H1 (cell line): ENCODE results near the gene ARID4B. TPM values are rescaled to one million over a fixed set of nuclear protein-coding genes. Genes with fewer than 3 reads are reported as not detected.

Source experiments
- CTCF ChIA-PET: fragments of 300-600 bp; sonication (Branson Sonifier 250); formaldehyde crosslinking; loops from one replicate; lab custom pipeline; 2021; ENCODE audit not compliant: partially characterized antibody; lab: Charles Lee
- POLR2A ChIA-PET: fragments of 300-600 bp; sonication (Branson Sonifier 250); formaldehyde crosslinking; loops from one replicate; lab custom pipeline; 2021; ENCODE audit warnings: inconsistent platforms; ENCODE audit not compliant: partially characterized antibody; lab: Charles Lee
- DNase-seq, 2 experiments: peaks; one replicate each; pipeline versions ENCODE4 v3.0.0 to v3.0.0-alpha.2; 2010 to 2022; ENCODE audit warnings: low spot score in 2 of 2, low read depth in 1 of 2, mixed read lengths in 1 of 2
- FAIRE-seq: peaks from 2 replicates; lab custom pipeline; 2011; peaks lifted over from hg19 to GRCh38; lab: Jason Lieb, UNC
- H2AFZ ChIP-seq: 2 replicates; pipeline ENCODE4 v1.8.1; 2012; ENCODE audit warnings: low read length, inconsistent platforms
- H2AK5ac ChIP-seq: 2 replicates; pipeline ENCODE4 v1.6.1; 2013; ENCODE audit warnings: low read depth, low read length
- H2BK120ac ChIP-seq: replicated peaks from 2 replicates; pipeline ENCODE3; 2013; ENCODE audit warnings: low read depth, low read length, inconsistent platforms
- H2BK12ac ChIP-seq: 2 replicates; pipeline ENCODE4 v1.6.1; 2013; ENCODE audit warnings: low read depth, low read length
- H2BK15ac ChIP-seq: 2 replicates; pipeline ENCODE4 v1.6.1; 2013; ENCODE audit warnings: low read length
- H2BK20ac ChIP-seq: 2 replicates; pipeline ENCODE4 v1.6.1; 2013; ENCODE audit warnings: low read length
- H2BK5ac ChIP-seq: 2 replicates; pipeline ENCODE4 v1.6.1; 2013; ENCODE audit warnings: low read depth, low read length
- H3K14ac ChIP-seq: 2 replicates; pipeline ENCODE4 v1.6.1; 2013; ENCODE audit warnings: inconsistent platforms; ENCODE audit not compliant: insufficient read length
- H3K18ac ChIP-seq: 2 replicates; pipeline ENCODE4 v1.6.1; 2013; ENCODE audit warnings: low read length; ENCODE audit errors: extremely low read depth
- H3K23ac ChIP-seq: 2 replicates; pipeline ENCODE4 v1.6.1; 2013; ENCODE audit warnings: inconsistent platforms; ENCODE audit not compliant: insufficient read length
- H3K23me2 ChIP-seq: 2 replicates; pipeline ENCODE4 v1.6.1; 2013; ENCODE audit warnings: low read depth, low read length
- H3K27ac ChIP-seq: 2 replicates; pipeline ENCODE4 v1.6.1; 2011; ENCODE audit warnings: low read depth, low read length, inconsistent platforms
- H3K27me3 ChIP-seq, 4 experiments: replicated peaks in 1 of 4; 1 replicate in 1 of 4; 2 replicates in 3 of 4; pipeline versions ENCODE4 v1.6.1 to v1.8.1; 2011 to 2013; ENCODE audit warnings: low read length in 3 of 4, mild to moderate bottlenecking in 3 of 4, inconsistent platforms in 2 of 4, mixed read lengths in 2 of 4, moderate library complexity in 1 of 4; ENCODE audit not compliant: control insufficient read depth in 3 of 4, insufficient read depth in 3 of 4; ENCODE audit errors: extremely low read depth in 1 of 4
- H3K36me3 ChIP-seq, 4 experiments: 2 replicates each; pipeline versions ENCODE4 v1.6.1 to v1.8.1; 2011 to 2013; ENCODE audit warnings: mild to moderate bottlenecking in 4 of 4, low read length in 3 of 4, moderate library complexity in 2 of 4, control low read depth in 1 of 4, inconsistent platforms in 1 of 4; ENCODE audit not compliant: insufficient read depth in 4 of 4, control insufficient read depth in 2 of 4
- H3K4ac ChIP-seq: replicated peaks from 2 replicates; pipeline ENCODE3; 2013; ENCODE audit warnings: low read length, low read depth, mixed read lengths, inconsistent platforms; ENCODE audit not compliant: insufficient read length
- H3K4me1 ChIP-seq, 4 experiments: replicated peaks in 1 of 4; 1 replicate in 1 of 4; 2 replicates in 3 of 4; pipeline versions ENCODE4 v1.6.1 to v1.8.1; 2011 to 2013; ENCODE audit warnings: low read length in 3 of 4, inconsistent platforms in 2 of 4, mixed read lengths in 1 of 4; ENCODE audit not compliant: insufficient read depth in 4 of 4, control insufficient read depth in 3 of 4
- H3K4me2 ChIP-seq, 2 experiments: 2 replicates each; pipeline versions ENCODE4 v1.6.1 to v1.8.1; 2011 to 2013; ENCODE audit warnings: low read depth in 2 of 2, low read length in 2 of 2, control low read depth in 1 of 2, inconsistent platforms in 1 of 2, mild to moderate bottlenecking in 1 of 2; ENCODE audit not compliant: insufficient read depth in 1 of 2
- H3K4me3 ChIP-seq, 4 experiments: fragments of 200-600, 300-600 bp in 1 of 4; sonication (generic), shearing (Covaris generic), sonication (Bioruptor Twin) in 1 of 4; 2 replicates each; pipeline versions ENCODE4 v1.5.1 to v1.8.1; 2011 to 2016; ENCODE audit warnings: low read length in 4 of 4, low read depth in 3 of 4, control low read depth in 2 of 4, inconsistent platforms in 2 of 4, mild to moderate bottlenecking in 2 of 4, mixed read lengths in 1 of 4, moderate library complexity in 1 of 4; ENCODE audit not compliant: insufficient read depth in 2 of 4; ENCODE audit errors: extremely low read depth in 1 of 4
- H3K56ac ChIP-seq: replicated peaks from 2 replicates; pipeline ENCODE3; 2013; ENCODE audit warnings: low read depth, mild to moderate bottlenecking, mixed read lengths, low read length, inconsistent platforms; ENCODE audit not compliant: insufficient read length
- H3K79me1 ChIP-seq: 2 replicates; pipeline ENCODE4 v1.6.1; 2013; ENCODE audit warnings: low read depth, low read length, control low read depth
- H3K79me2 ChIP-seq, 2 experiments: 2 replicates each; pipeline versions ENCODE4 v1.6.1 to v1.8.1; 2012 to 2013; ENCODE audit warnings: low read length in 2 of 2, mild to moderate bottlenecking in 2 of 2, inconsistent platforms in 1 of 2; ENCODE audit not compliant: insufficient read depth in 2 of 2, control insufficient read depth in 1 of 2
- H3K9ac ChIP-seq, 4 experiments: replicated peaks in 1 of 4; 1 replicate in 1 of 4; 2 replicates in 3 of 4; pipeline versions ENCODE4 v1.6.1 to v1.8.1; 2011 to 2013; ENCODE audit warnings: low read depth in 3 of 4, low read length in 3 of 4, control low read depth in 2 of 4, mild to moderate bottlenecking in 2 of 4, moderate library complexity in 2 of 4, inconsistent platforms in 1 of 4; ENCODE audit errors: extremely low read depth in 1 of 4
- H3K9me3 ChIP-seq, 2 experiments: 2 replicates each; pipeline versions ENCODE4 v1.6.1 to v1.8.1; 2012 to 2013; ENCODE audit warnings: mild to moderate bottlenecking in 2 of 2, moderate library complexity in 2 of 2, control low read depth in 1 of 2, inconsistent platforms in 1 of 2, low read depth in 1 of 2, low read length in 1 of 2, mixed read lengths in 1 of 2; ENCODE audit not compliant: insufficient read depth in 2 of 2
- H4K20me1 ChIP-seq, 2 experiments: replicated peaks in 1 of 2; 2 replicates each; pipeline versions ENCODE3 to v1.8.1; 2011 to 2013; ENCODE audit warnings: inconsistent platforms in 2 of 2, low read length in 2 of 2, mild to moderate bottlenecking in 1 of 2; ENCODE audit not compliant: insufficient read depth in 2 of 2, control insufficient read depth in 1 of 2
- H4K5ac ChIP-seq: 2 replicates; pipeline ENCODE4 v1.6.1; 2013; ENCODE audit warnings: low read length, low read depth, mixed read lengths, inconsistent platforms; ENCODE audit not compliant: insufficient read length
- H4K8ac ChIP-seq: 2 replicates; pipeline ENCODE4 v1.8.0; 2013; ENCODE audit warnings: mild to moderate bottlenecking, moderate library complexity, low read length, inconsistent platforms; ENCODE audit not compliant: insufficient read depth; ENCODE audit errors: extremely low read depth
- H4K91ac ChIP-seq: replicated peaks from 2 replicates; pipeline ENCODE3; 2013; ENCODE audit warnings: low read length, mixed read lengths, inconsistent platforms; ENCODE audit not compliant: insufficient read length
- BCL11A ChIP-seq, 2 experiments: IDR thresholded peaks; one replicate each; pipeline ENCODE4 v1.6.1; 2011; ENCODE audit warnings: low read depth in 2 of 2, low read length in 2 of 2, mild to moderate bottlenecking in 2 of 2
- CHD1 ChIP-seq: IDR thresholded peaks from 2 replicates; pipeline ENCODE4 v1.6.1; 2012; ENCODE audit warnings: low read depth, low read length, improper control_type of control experiment
- EGR1 ChIP-seq: IDR thresholded peaks from 2 replicates; pipeline ENCODE4 v1.6.1; 2011; ENCODE audit warnings: low read depth, low read length, borderline replicate concordance
- EP300 ChIP-seq, 2 experiments: IDR thresholded peaks; 1 replicate in 1 of 2; 2 replicates in 1 of 2; pipeline ENCODE4 v1.6.1; 2011 to 2012; ENCODE audit warnings: low read depth in 2 of 2, low read length in 2 of 2, mild to moderate bottlenecking in 2 of 2, borderline replicate concordance in 1 of 2, inconsistent platforms in 1 of 2, moderate library complexity in 1 of 2
- HDAC2 ChIP-seq, 2 experiments: fragments of 300-600 bp in 1 of 2; sonication (generic) in 1 of 2; IDR thresholded peaks; 2 replicates each; pipeline ENCODE4 v1.6.1; 2011 to 2012; ENCODE audit warnings: low read depth in 2 of 2, low read length in 2 of 2, mild to moderate bottlenecking in 2 of 2, moderate library complexity in 2 of 2, borderline replicate concordance in 1 of 2, inconsistent platforms in 1 of 2
- HDAC6 ChIP-seq: IDR thresholded peaks from one replicate; pipeline ENCODE4 v1.7.1; 2012; ENCODE audit warnings: low read depth, mild to moderate bottlenecking, inconsistent platforms, low read length, moderate library complexity
- KDM1A ChIP-seq: fragments of 200-600, 300-600 bp; sonication (generic); IDR thresholded peaks from 2 replicates; pipeline ENCODE4 v1.7.1; 2016; ENCODE audit warnings: mild to moderate bottlenecking, low read length, borderline replicate concordance
- KDM4A ChIP-seq: IDR thresholded peaks from one replicate; pipeline ENCODE4 v1.7.1; 2012; ENCODE audit warnings: low read depth, mild to moderate bottlenecking, moderate library complexity, low read length, inconsistent platforms; ENCODE audit not compliant: severe bottlenecking
- PHF8 ChIP-seq: fragments of 200-600 bp; sonication (generic); conservative IDR thresholded peaks from 2 replicates; pipeline ENCODE4 v1.7.1; 2012; ENCODE audit warnings: low read depth, mild to moderate bottlenecking, inconsistent platforms, low read length, moderate library complexity
- POLR2A ChIP-seq, 2 experiments: IDR thresholded peaks; 1 replicate in 1 of 2; 2 replicates in 1 of 2; pipeline ENCODE4 v1.6.1; 2011; ENCODE audit warnings: low read depth in 2 of 2, low read length in 2 of 2, mild to moderate bottlenecking in 2 of 2; ENCODE audit errors: control extremely low read depth in 1 of 2
- RAD21 ChIP-seq, 2 experiments: IDR thresholded peaks in 1 of 2; conservative IDR thresholded peaks in 1 of 2; 2 replicates each; pipeline ENCODE4 v1.6.1; 2011; ENCODE audit warnings: low read depth in 2 of 2, low read length in 2 of 2, improper control_type of control experiment in 1 of 2, inconsistent platforms in 1 of 2, mild to moderate bottlenecking in 1 of 2, moderate library complexity in 1 of 2
- RNF2 ChIP-seq: fragments of 200-900, 300-1000 bp; sonication (generic); IDR thresholded peaks from 2 replicates; pipeline ENCODE4 v1.7.1; 2016; ENCODE audit warnings: borderline replicate concordance, low read depth, mild to moderate bottlenecking, antibody characterized with exemption, low read length; ENCODE audit not compliant: poor library complexity, severe bottlenecking; ENCODE audit errors: missing control alignments
- WGBS, 2 experiments: shearing (Covaris generic) in 1 of 2; methylation state at CpG; one replicate each; pipeline versions ENCODE4 v1.1.6 to v1.1.7; 2013 to 2015; ENCODE audit warnings: low lambda C conversion rate in 2 of 2, mixed read lengths in 2 of 2, inconsistent platforms in 1 of 2, low coverage in 1 of 2, missing lambda C conversion rate in 1 of 2; ENCODE audit not compliant: insufficient replicate concordance in 2 of 2, insufficient coverage in 1 of 2, insufficient read length in 1 of 2; ENCODE audit errors: extremely low coverage in 1 of 2, missing lambda C conversion rate in 1 of 2; 5-methylcytosine and 5-hydroxymethylcytosine counted together
- polyA plus RNA-seq, 7 experiments: library from polyadenylated mRNA; depleted of rRNA in 3 of 7; stranded (reverse) in 5 of 7; unstranded in 2 of 7; fragments of >200 nt in 5 of 7; fragments of 200-250 nt in 2 of 7; gene quantifications; 1 replicate in 5 of 7; 2 replicates in 1 of 7; 4 replicates in 1 of 7; pipeline versions ENCODE4 v1.2.1 to v1.2.3, GENCODE V29; 2011 to 2013; ENCODE audit warnings: missing spikeins in 2 of 7, mixed read lengths in 2 of 7
- total RNA-seq: library from RNA; stranded (reverse); fragmentation: NEBNext Ultra II Directional; extraction: Animal tissue kit (Norgen Biotek cat#: 25700); gene quantifications from 2 replicates; pipeline ENCODE4 v1.2.1, GENCODE V29; 2021

Gene ARID4B
- total and polyA plus RNA-seq, 2 of the 8 experiments (the other 6 are each of a cell fraction or from before 2014, with no cell fraction given), result 5.1 to 28.8 TPM

- H2AK5ac ChIP-seq, result no peak overlapping the region
- no peak overlapping the region for H3K14ac ChIP-seq
- peaks cover 10 to 11% of the 10 kb centered on the region in 2 experiments for H4K20me1 ChIP-seq
- peaks cover 6% of the 10 kb centered on the region; the same call in 1 of the 2 replicates for H3K23me2 ChIP-seq
- H3K9me3 ChIP-seq, result no peaks in the 10 kb centered on the region
- H2AFZ ChIP-seq, result no peak overlapping the region
- no peak overlapping the region for H2BK120ac ChIP-seq
- H3K4ac ChIP-seq, result no peak overlapping the region
- no peak for FAIRE-seq
- H2BK20ac ChIP-seq, result no peak overlapping the region
- peak in 1 of 2 experiments; percentile 38 for DNase-seq
- H3K4me2 ChIP-seq, result no peak overlapping the region
- H3K56ac ChIP-seq, result no peak overlapping the region
- H3K18ac ChIP-seq, result no peak overlapping the region
- peaks cover 0 to 6% (median 3%) of the 10 kb centered on the region in 4 experiments; a peak in 5 of 7 replicates for H3K4me1 ChIP-seq
- H2BK12ac ChIP-seq, result no peak overlapping the region
- H3K9ac ChIP-seq, result no peak overlapping the region; a peak in 2 of 7 replicates
- peaks cover 5 to 37% (median 20%) of the 10 kb centered on the region in 4 experiments for H3K36me3 ChIP-seq
- no peak overlapping the region for H3K23ac ChIP-seq
- H2BK5ac ChIP-seq, result no peak overlapping the region
- no peaks in the 10 kb centered on the region for H3K27me3 ChIP-seq
- no peak overlapping the region for H4K8ac ChIP-seq
- ChIA-PET CTCF (no interaction called here), POLR2A (interaction anchor here (1.6 to 7.1 kb wide), 3 partner anchors 10 to 30 kb away, joined by 9 to 83 read pairs (median 63); partner anchors contain the start of gene RBM34)
- WGBS, 2 experiments, result 87% methylated on average over 7 of the region's 7 CpGs; no CpG with 5 or more reads in 1 of the 2 experiments
- H3K79me1 ChIP-seq, result no peaks in the 10 kb centered on the region
- H3K27ac ChIP-seq, result no peak overlapping the region
- H4K5ac ChIP-seq, result no peak overlapping the region
- H3K4me3 ChIP-seq, result no peak overlapping the region
- H3K79me2 ChIP-seq, result peaks cover 27 to 28% of the 10 kb centered on the region in 2 experiments
- no peak overlapping the region for H4K91ac ChIP-seq
- no peak overlapping the region for H2BK15ac ChIP-seq
- TF ChIP-seq EP300 (IDR thresholded peaks at IDR 0.05; ENCODE audit: borderline replicate concordance in 1 of 2, low read depth in 2 of 2, low read length in 2 of 2) (no peak), KDM4A (no peak), RAD21 (IDR thresholded peaks at IDR 0.05 in 1 of 2, conservative IDR thresholded peaks at IDR 0.05 in 1 of 2; ENCODE audit: low read depth in 2 of 2, low read length in 2 of 2) (no peak), EGR1 (no peak), RNF2 (no peak), CHD1 (no peak), HDAC2 (IDR thresholded peaks at IDR 0.05; ENCODE audit: borderline replicate concordance in 1 of 2, low read depth in 2 of 2, low read length in 2 of 2) (no peak), BCL11A (IDR thresholded peaks at IDR 0.05; ENCODE audit: low read depth in 2 of 2, low read length in 2 of 2) (no peak), PHF8 (no peak), POLR2A (IDR thresholded peaks at IDR 0.05; ENCODE audit: control extremely low read depth in 1 of 2, low read depth in 2 of 2, low read length in 2 of 2) (no peak), KDM1A (no peak), HDAC6 (no peak)
Measured at GRCh38 chr1:235130766-235131270, 197.2 kb downstream of the ARID4B start.
